GM12874 (cell line): ENCODE results near the gene SERGEF.

Source experiments
- CTCF ChIP-seq: IDR thresholded peaks from 2 replicates; pipeline ENCODE4 v1.5.1; 2011; ENCODE audit warnings: low read depth, mild to moderate bottlenecking, control low read depth, low read length, moderate library complexity; ENCODE audit not compliant: insufficient read depth

SERGEF gene

DNA sequence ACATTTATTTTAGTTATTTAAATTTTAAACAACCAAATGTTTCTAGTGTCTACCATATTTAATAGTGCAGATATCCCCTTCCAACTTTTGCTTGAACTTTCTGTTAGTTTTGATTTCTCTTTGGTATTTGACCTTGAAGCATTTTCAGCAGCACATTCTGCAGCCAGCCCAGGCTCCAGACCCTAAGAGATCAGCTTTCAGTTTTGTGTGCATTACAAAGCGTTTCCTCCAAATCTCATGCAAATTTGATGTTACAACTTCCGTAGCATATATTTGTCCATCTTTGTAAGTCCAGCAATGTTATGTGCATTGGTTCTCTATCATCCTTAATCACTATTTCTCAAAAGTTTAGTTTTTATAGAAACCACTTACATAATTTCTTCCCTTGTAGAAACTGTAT lies 14.6 kb upstream of the SERGEF start:
- no peak for TF ChIP-seq CTCF

- TF ChIP-seq CTCF: no peak
Observed at GRCh38 chr11:18022419-18022818, 9.6 kb upstream of the SERGEF start.

DNA sequence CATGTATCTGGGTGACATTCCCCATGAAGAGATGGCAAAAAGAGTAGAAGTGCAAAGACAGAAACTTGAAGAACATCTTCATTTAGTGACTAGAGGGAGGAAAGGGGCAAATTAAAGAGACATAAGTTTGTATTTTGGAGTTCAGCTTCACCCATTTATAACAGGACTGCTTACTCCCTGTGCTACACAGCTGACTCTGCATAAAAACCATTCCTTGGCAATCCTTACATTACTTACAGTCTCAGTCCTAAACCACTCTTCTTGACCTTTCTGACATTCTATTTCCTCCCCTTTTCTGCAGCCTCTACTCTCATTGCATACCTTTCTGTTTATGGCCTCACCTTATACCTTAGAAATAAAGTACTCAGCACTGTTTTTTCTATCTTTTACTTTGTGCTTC lies 6.8 kb upstream of the SERGEF start:
- TF ChIP-seq CTCF: no peak

GRCh38 chr11:18016789-18017188 lies 3.9 kb upstream of the SERGEF start:
- TF ChIP-seq CTCF: no peak

DNA sequence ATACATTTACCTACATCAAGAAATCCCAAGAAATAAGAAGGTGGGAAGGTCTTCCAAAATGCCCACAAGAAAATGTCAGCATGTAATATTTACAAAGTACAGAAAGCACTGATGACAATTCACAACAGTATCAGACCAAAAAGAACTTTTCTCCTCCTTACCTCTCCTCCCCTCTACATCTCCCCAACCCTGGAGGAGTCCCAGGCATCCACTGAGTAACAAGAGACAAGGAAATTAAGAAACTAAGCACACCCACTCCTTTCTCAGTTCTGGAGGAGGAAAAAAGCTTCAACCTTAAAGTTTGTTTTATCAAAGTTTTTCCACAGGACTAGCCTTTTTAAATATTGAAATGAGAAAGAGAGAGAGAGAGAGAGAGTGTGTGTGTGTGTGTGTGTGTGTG lies 2.0 kb upstream of the SERGEF start:
- TF ChIP-seq CTCF: no peak

GRCh38 chr11:18013790-18014507 lies 1.1 kb upstream of the SERGEF start:
- TF ChIP-seq CTCF: no peak

DNA sequence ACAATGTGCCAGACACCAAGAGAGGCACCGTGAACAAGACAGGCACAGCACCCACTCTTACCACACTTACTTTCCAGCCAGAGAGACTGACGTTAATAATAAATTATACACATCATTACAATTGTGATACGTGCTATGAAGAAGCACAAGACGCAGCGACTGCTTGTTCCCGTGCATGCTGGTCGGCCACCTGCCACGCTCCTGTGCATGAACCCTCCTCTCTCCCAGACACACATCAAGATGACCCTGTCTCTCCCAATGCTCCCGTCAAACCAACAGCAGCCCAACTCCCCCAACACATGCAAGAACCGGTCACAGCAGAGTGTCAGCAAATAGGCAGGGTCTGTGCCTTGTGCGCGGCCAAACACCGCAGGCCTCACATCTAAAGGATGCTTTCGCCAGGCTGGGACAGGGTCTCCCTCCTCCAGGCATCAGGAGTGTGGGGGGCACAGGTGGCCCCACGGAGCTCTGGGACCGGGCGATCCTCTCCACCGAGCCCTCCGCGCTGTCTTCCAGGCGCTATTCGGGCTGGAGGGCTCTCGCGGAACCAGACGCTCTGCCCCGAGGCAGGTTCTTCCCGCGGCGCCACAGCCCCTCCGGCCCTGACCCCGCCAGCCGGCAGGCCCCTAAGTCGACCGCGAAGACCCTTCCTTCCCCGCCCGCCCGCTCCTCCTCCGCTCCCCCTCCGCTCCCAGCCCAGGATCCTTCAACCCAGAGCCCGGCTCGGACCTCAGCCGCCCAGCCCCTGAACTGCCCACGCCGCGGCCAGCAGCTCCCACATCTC lies 533 bp downstream of the SERGEF start:
- no peak for TF ChIP-seq CTCF
